Measurements from ENCODE around the gene ERBB4.

DNA sequence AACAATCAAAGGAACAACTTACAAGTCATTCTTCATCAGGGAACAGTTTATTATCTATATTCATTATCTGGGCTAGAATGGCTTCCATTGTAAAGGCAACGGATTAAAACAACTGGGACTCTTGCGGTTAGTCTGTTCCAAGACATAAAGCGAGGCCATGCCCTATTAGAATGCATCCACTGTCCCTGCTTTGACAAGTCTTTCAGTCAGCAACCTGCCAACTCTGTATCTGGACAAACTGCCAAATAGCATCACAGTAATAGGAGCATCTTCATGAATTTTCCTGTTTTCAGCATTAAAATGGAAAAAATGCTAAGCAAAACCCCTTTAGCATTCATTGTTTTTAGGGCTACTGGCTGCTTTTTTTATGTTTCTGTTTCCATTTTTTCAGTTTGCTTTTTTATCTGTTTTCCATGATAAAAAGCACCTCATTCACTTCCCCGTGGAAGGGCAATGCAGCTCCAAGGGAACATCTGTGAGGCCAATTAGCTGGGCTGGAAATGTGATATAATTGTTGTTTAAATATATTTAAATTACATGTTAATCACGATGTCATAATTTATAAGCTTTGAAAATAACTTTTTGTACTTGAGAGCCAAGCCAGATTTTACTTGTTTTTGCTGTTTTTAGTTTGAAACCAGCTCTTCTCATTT, 1147.9 kb downstream of the ERBB4 start:
- TF ChIP-seq, protein P1, sequence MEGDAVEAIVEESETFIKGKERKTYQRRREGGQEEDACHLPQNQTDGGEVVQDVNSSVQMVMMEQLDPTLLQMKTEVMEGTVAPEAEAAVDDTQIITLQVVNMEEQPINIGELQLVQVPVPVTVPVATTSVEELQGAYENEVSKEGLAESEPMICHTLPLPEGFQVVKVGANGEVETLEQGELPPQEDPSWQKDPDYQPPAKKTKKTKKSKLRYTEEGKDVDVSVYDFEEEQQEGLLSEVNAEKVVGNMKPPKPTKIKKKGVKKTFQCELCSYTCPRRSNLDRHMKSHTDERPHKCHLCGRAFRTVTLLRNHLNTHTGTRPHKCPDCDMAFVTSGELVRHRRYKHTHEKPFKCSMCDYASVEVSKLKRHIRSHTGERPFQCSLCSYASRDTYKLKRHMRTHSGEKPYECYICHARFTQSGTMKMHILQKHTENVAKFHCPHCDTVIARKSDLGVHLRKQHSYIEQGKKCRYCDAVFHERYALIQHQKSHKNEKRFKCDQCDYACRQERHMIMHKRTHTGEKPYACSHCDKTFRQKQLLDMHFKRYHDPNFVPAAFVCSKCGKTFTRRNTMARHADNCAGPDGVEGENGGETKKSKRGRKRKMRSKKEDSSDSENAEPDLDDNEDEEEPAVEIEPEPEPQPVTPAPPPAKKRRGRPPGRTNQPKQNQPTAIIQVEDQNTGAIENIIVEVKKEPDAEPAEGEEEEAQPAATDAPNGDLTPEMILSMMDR (conservative IDR thresholded peaks at IDR 0.05; ENCODE audit: low read length) = no peak
- TF ChIP-seq EZH2phosphoT487 (IDR thresholded peaks at IDR 0.05; ENCODE audit: borderline replicate concordance) = no peak
